Nephron progenitor cell (in vitro differentiated cells): ENCODE results near the gene NOS1AP.

ENCODE experiments used
- DNase-seq: peaks from one replicate; pipeline ENCODE4 v3.0.0; 2021
- H3K27ac Mint-ChIP-seq: 2 replicates; pipeline ENCODE4 v1.8.0; 2021; ENCODE audit warnings: mild to moderate bottlenecking, moderate library complexity, mixed read lengths
- H3K27me3 Mint-ChIP-seq: 2 replicates; pipeline ENCODE4 v1.8.0; 2021; ENCODE audit warnings: mild to moderate bottlenecking, low read depth, mixed read lengths; ENCODE audit not compliant: poor library complexity
- H3K36me3 Mint-ChIP-seq: 2 replicates; pipeline ENCODE4 v1.8.0; 2021; ENCODE audit warnings: low read depth, mixed read lengths
- H3K4me1 Mint-ChIP-seq: 2 replicates; pipeline ENCODE4 v1.8.0; 2021; ENCODE audit warnings: mixed read lengths
- H3K4me3 Mint-ChIP-seq: 2 replicates; pipeline ENCODE4 v1.8.0; 2021; ENCODE audit warnings: mild to moderate bottlenecking, moderate library complexity, mixed read lengths
- H3K9me3 Mint-ChIP-seq: 2 replicates; pipeline ENCODE4 v1.8.0; 2021; ENCODE audit warnings: mild to moderate bottlenecking, moderate library complexity, mixed read lengths
- CTCF ChIP-seq: fragments of 200-600 bp; sonication (generic); IDR thresholded peaks from 2 replicates; pipeline ENCODE4 v1.5.0; 2021; ENCODE audit warnings: antibody characterized with exemption

Gene NOS1AP

GRCh38 chr1:162256287-162256686 lies 186.8 kb downstream of the NOS1AP start:
- H3K9me3 Mint-ChIP-seq = peaks cover 9% of the 10 kb centered on the region
- peak overlapping the region; percentile 12 for H3K27ac Mint-ChIP-seq
- DNase-seq = no peak
- peaks cover 2% of the 10 kb centered on the region for H3K27me3 Mint-ChIP-seq
- H3K4me3 Mint-ChIP-seq = no peak overlapping the region
- TF ChIP-seq CTCF = no peak
- peaks cover 25% of the 10 kb centered on the region for H3K4me1 Mint-ChIP-seq
- H3K36me3 Mint-ChIP-seq = no peaks in the 10 kb centered on the region

- no peak for TF ChIP-seq CTCF
- no peak for DNase-seq
- H3K36me3 Mint-ChIP-seq = no peaks in the 10 kb centered on the region
- no peak overlapping the region for H3K27ac Mint-ChIP-seq
- no peak overlapping the region for H3K4me3 Mint-ChIP-seq
- peaks cover 7% of the 10 kb centered on the region for H3K27me3 Mint-ChIP-seq
- H3K4me1 Mint-ChIP-seq = peaks cover 25% of the 10 kb centered on the region
- peaks cover 18% of the 10 kb centered on the region for H3K9me3 Mint-ChIP-seq
Measured at GRCh38 chr1:162258394-162258793, 188.9 kb downstream of the NOS1AP start.

- Mint-ChIP-seq H3K9me3 (peaks cover 18% of the 10 kb centered on the region), H3K27ac (no peak overlapping the region), H3K4me3 (no peak overlapping the region)
Measured at GRCh38 chr1:162259894-162260455, 190.5 kb downstream of the NOS1AP start.

GRCh38 chr1:162264108-162264507 lies 194.6 kb downstream of the NOS1AP start:
- Mint-ChIP-seq H3K4me1 (peaks cover 5% of the 10 kb centered on the region), H3K4me3 (no peak overlapping the region), H3K9me3 (peaks cover 11% of the 10 kb centered on the region), H3K27ac (no peak overlapping the region), H3K36me3 (no peaks in the 10 kb centered on the region), H3K27me3 (peaks cover 7% of the 10 kb centered on the region)
- TF ChIP-seq CTCF = no peak
- no peak for DNase-seq

More at GRCh38 chr1:162259894-162260455, 190.5 kb downstream of the NOS1AP start:
- Mint-ChIP-seq H3K4me1 (peaks cover 20% of the 10 kb centered on the region), H3K36me3 (no peaks in the 10 kb centered on the region), H3K27me3 (peaks cover 7% of the 10 kb centered on the region)
- no peak for DNase-seq
- no peak for TF ChIP-seq CTCF

- Mint-ChIP-seq H3K4me3 (no peak overlapping the region), H3K27me3 (peaks cover 7% of the 10 kb centered on the region), H3K9me3 (peaks cover 11% of the 10 kb centered on the region), H3K36me3 (no peaks in the 10 kb centered on the region), H3K4me1 (no peaks in the 10 kb centered on the region), H3K27ac (no peak overlapping the region)
- no peak for TF ChIP-seq CTCF
- DNase-seq = no peak
Measured at GRCh38 chr1:162265983-162266382, 196.5 kb downstream of the NOS1AP start.

- no peak for DNase-seq
- Mint-ChIP-seq H3K4me1 (no peaks in the 10 kb centered on the region), H3K27ac (no peak overlapping the region), H3K4me3 (no peak overlapping the region), H3K27me3 (peaks cover 5% of the 10 kb centered on the region), H3K36me3 (no peaks in the 10 kb centered on the region), H3K9me3 (no peaks in the 10 kb centered on the region)
- no peak for TF ChIP-seq CTCF
Measured at GRCh38 chr1:162270016-162270770, 200.7 kb downstream of the NOS1AP start.
